Erythroblast (primary cell): ENCODE data around the gene WDR53.

Experiments used
- GATA1 ChIP-seq: IDR thresholded peaks from 2 replicates; pipeline ENCODE4 v1.6.1; 2011; ENCODE audit warnings: low read depth, mild to moderate bottlenecking, control low read depth, low read length, moderate library complexity
- POLR2A ChIP-seq: IDR thresholded peaks from 2 replicates; pipeline ENCODE4 v1.6.1; 2011; ENCODE audit warnings: mild to moderate bottlenecking, low read length

- TF ChIP-seq POLR2A (no peak), GATA1 (no peak)
Observed at GRCh38 chr3:196569003-196569516, 706 bp upstream of the WDR53 start.
